OCI-LY1 (cell line): ENCODE measurements around the gene KREMEN1.

Source experiments
- H2AFZ ChIP-seq: fragments of 200-600 bp; sonication (generic), shearing (Covaris generic); 2 replicates; pipeline ENCODE4 v1.6.0; 2014; ENCODE audit warnings: antibody characterized with exemption, mild to moderate bottlenecking, low read length
- H3F3A ChIP-seq: fragments of 200-600 bp; sonication (generic), shearing (Covaris generic); 2 replicates; pipeline ENCODE4 v1.6.0; 2014; ENCODE audit warnings: mild to moderate bottlenecking, antibody characterized with exemption, low read length, moderate library complexity; ENCODE audit not compliant: insufficient read depth
- H3K27ac ChIP-seq: fragments of 200-600 bp; sonication (generic); 2 replicates; pipeline ENCODE4 v1.5.1; 2014; ENCODE audit warnings: low read length, mixed run types, mild to moderate bottlenecking, low read depth; ENCODE audit not compliant: poor library complexity, severe bottlenecking
- H3K27me3 ChIP-seq: fragments of 200-600 bp; sonication (generic); 2 replicates; pipeline ENCODE4 v1.6.0; 2014; ENCODE audit warnings: antibody characterized with exemption, mild to moderate bottlenecking, low read length, moderate library complexity; ENCODE audit not compliant: insufficient read depth
- H3K36me3 ChIP-seq: fragments of 200-600 bp; sonication (generic); 2 replicates; pipeline ENCODE4 v1.6.1; 2014; ENCODE audit warnings: mild to moderate bottlenecking, antibody characterized with exemption, low read length, moderate library complexity, mixed read lengths; ENCODE audit not compliant: insufficient read depth
- H3K4me1 ChIP-seq: fragments of 200-600 bp; sonication (generic); 2 replicates; pipeline ENCODE4 v1.5.1; 2014; ENCODE audit warnings: mild to moderate bottlenecking, low read length, moderate library complexity; ENCODE audit not compliant: insufficient read depth, severe bottlenecking
- H3K4me2 ChIP-seq: fragments of 200-600 bp; sonication (generic), shearing (Covaris generic); 2 replicates; pipeline ENCODE4 v1.6.1; 2014; ENCODE audit warnings: low read length
- H3K4me3 ChIP-seq: fragments of 200-600 bp; sonication (generic); 2 replicates; pipeline ENCODE4 v1.5.1; 2014; ENCODE audit warnings: low read length, low read depth, mild to moderate bottlenecking, mixed read lengths; ENCODE audit not compliant: poor library complexity, severe bottlenecking
- H3K79me2 ChIP-seq: fragments of 200-600 bp; shearing (Covaris generic); 2 replicates; pipeline ENCODE4 v1.6.1; 2016; ENCODE audit warnings: mixed run types, low read length, mixed read lengths; ENCODE audit not compliant: insufficient read depth
- H3K9ac ChIP-seq: fragments of 200-600 bp; sonication (generic), shearing (Covaris generic); 2 replicates; pipeline ENCODE4 v1.6.1; 2014; ENCODE audit warnings: mild to moderate bottlenecking, low read length, mixed read lengths
- H3K9me2 ChIP-seq: fragments of 200-600 bp; sonication (generic), shearing (Covaris generic); 2 replicates; pipeline ENCODE4 v1.6.1; 2014; ENCODE audit warnings: low read depth, mild to moderate bottlenecking, low read length, mixed read lengths
- H3K9me3 ChIP-seq: fragments of 200-600 bp; shearing (Covaris generic); 2 replicates; pipeline ENCODE4 v1.6.1; 2014; ENCODE audit warnings: low read length, mixed read lengths
- H4K20me1 ChIP-seq: fragments of 200-600 bp; sonication (generic), shearing (Covaris generic); 2 replicates; pipeline ENCODE4 v1.6.0; 2016; ENCODE audit warnings: mild to moderate bottlenecking, low read length; ENCODE audit not compliant: insufficient read depth
- EZH2 ChIP-seq: fragments of 200-600 bp; sonication (generic), shearing (Covaris generic); IDR thresholded peaks from 2 replicates; pipeline ENCODE4 v1.8.0; 2017; ENCODE audit warnings: borderline replicate concordance, mixed run types, mild to moderate bottlenecking, antibody characterized with exemption, low read length, moderate library complexity, mixed read lengths
- TF ChIP-seq, protein P1 (sequence below): fragments of 200-600 bp; sonication (generic), shearing (Covaris generic); IDR thresholded peaks from 2 replicates; pipeline ENCODE4 v1.5.1; 2017; ENCODE audit warnings: mild to moderate bottlenecking, antibody characterized with exemption, low read length, moderate library complexity, mixed read lengths

Gene KREMEN1

DNA sequence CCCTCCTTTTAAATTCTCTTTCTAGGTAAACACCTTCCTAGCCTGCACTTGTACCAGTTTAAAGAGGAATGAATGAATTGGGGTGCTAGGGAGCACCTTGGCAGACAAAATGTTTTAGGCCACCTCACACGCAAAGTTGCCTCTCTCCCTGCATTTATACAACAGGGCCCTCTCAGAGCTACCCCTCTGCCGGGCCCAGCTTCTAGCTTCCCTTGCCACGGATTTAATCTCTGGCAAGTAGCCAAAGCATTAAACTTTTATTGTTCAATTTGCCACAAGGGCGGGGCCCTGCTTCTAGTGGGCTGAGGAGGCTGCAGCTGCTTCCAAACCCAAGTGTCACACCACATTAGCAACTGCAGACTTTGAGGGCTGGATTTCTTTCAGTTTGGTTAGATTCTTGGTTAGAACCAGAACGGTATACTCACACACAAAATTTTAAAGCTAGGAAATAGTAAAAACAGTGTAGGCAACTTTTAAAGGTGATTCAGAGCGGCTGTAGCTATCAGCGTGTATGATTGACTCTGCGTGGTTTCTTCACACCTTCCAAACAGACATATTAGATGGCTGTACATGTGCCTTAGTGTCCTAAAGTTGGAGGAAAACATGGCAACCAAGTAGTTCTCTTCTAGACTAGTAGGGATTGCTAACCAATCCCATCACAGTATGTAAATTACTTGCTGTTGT is 6.5 kb downstream of the KREMEN1 start:
- H3K9ac ChIP-seq, result no peak overlapping the region
- H3K4me3 ChIP-seq, result no peak overlapping the region
- no peak overlapping the region; the same call in 1 of the 2 replicates for H3K4me2 ChIP-seq
- no peaks in the 10 kb centered on the region for H3K79me2 ChIP-seq
- peaks cover 34% of the 10 kb centered on the region for H3K4me1 ChIP-seq
- H3K27me3 ChIP-seq, result no peaks in the 10 kb centered on the region
- H4K20me1 ChIP-seq, result no peaks in the 10 kb centered on the region
- no peaks in the 10 kb centered on the region for H3K9me2 ChIP-seq
- no peak overlapping the region for H2AFZ ChIP-seq
- H3K36me3 ChIP-seq, result no peaks in the 10 kb centered on the region
- TF ChIP-seq, protein P1, sequence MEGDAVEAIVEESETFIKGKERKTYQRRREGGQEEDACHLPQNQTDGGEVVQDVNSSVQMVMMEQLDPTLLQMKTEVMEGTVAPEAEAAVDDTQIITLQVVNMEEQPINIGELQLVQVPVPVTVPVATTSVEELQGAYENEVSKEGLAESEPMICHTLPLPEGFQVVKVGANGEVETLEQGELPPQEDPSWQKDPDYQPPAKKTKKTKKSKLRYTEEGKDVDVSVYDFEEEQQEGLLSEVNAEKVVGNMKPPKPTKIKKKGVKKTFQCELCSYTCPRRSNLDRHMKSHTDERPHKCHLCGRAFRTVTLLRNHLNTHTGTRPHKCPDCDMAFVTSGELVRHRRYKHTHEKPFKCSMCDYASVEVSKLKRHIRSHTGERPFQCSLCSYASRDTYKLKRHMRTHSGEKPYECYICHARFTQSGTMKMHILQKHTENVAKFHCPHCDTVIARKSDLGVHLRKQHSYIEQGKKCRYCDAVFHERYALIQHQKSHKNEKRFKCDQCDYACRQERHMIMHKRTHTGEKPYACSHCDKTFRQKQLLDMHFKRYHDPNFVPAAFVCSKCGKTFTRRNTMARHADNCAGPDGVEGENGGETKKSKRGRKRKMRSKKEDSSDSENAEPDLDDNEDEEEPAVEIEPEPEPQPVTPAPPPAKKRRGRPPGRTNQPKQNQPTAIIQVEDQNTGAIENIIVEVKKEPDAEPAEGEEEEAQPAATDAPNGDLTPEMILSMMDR, result no peak
- TF ChIP-seq EZH2, result no peak
- H3F3A ChIP-seq, result no peaks in the 10 kb centered on the region
- H3K9me3 ChIP-seq, result no peaks in the 10 kb centered on the region
- H3K27ac ChIP-seq, result peak overlapping the region; percentile 82

DNA sequence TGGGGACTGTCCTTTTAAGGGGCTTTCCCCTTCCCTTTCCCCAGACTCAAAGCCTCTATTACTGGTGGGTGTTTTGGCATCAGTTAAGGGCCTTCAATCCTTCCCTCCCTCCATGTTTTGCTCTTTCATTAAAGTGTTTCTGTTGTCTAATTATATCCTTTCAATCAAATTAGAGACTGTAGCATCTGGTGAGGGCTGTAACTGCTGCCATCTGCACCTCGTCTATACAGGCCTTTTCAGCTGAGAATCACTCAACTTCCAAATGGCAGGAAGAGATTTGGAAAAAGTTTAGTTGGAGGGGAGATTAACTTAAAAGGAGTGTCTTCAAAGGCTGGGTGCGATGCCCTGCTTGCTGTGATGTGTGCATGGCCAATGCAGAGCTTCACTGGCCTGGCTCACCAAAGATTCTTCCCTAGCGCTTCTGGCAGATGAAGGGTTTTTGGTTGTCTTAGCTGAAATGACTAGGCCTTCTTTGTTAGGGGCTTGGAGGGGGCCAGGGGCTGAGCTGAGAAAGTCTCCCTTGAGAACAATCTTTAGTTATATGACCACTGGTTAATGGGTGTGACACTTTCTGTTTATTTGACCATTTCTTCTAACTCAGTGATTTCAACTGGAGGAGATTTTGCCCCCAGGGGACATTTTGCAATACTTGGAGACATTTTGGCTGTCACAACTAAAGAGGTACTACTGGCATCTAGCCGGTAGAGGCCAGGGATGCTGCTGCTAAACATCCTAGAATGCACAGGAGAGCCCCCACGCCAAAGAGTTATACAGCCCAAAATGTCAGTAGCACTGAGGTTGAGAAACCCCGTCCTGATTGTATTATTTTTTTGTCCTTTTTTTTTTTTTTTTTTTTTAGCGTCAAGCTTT is 7.5 kb downstream of the KREMEN1 start:
- Histone ChIP-seq H3K4me1 (peaks cover 34% of the 10 kb centered on the region), H3K27me3 (no peaks in the 10 kb centered on the region), H3K27ac (peak overlapping the region; percentile 82), H3K79me2 (no peaks in the 10 kb centered on the region), H3K4me3 (no peak overlapping the region), H3K9me3 (no peaks in the 10 kb centered on the region), H3F3A (no peaks in the 10 kb centered on the region), H3K9ac (no peak overlapping the region), H3K4me2 (no peak overlapping the region), H2AFZ (no peak overlapping the region), H4K20me1 (no peaks in the 10 kb centered on the region), H3K9me2 (no peaks in the 10 kb centered on the region), H3K36me3 (no peaks in the 10 kb centered on the region)
- no peak for TF ChIP-seq EZH2
- TF ChIP-seq, protein P1, result no peak

DNA sequence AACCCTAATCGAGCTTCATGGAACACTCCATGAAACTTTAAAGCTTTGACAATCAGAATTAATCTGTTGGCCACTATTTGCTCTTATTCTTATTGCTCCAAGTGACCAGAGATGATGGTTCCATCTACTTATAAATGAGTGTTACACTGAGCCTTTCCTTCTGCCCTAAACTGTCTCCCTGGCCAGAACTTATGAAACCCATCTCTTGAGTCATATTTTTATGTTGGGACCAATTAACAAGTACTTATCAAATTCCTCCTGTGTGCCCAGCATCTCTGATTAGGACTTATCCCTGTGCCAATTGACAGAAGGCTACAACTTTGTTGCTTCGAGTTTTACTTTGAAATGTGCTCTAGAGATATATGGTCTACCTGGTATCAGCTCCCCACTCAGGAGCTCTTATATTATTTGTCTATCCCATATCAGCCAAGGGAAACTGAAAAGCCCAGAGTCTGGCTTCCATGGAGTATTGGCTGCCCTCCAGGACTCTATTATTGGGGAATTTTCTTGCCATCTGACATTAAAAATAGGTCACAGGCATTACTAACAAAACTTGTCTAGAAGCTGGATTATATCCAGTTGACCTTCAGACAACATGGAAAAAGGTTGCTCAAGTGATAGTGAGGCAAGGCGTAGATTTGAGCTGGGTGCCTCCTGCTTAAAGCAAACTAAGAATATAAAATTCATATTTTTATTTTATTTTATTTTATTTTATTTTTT is 8.8 kb downstream of the KREMEN1 start:
- H3K4me1 ChIP-seq, result peaks cover 34% of the 10 kb centered on the region
- no peak for TF ChIP-seq EZH2
- TF ChIP-seq, protein P1, result no peak
- H3K4me2 ChIP-seq, result no peak overlapping the region
- no peaks in the 10 kb centered on the region for H3K9me3 ChIP-seq
- no peak overlapping the region for H3K9ac ChIP-seq
- no peak overlapping the region for H2AFZ ChIP-seq
- no peaks in the 10 kb centered on the region for H3F3A ChIP-seq
- H3K79me2 ChIP-seq, result no peaks in the 10 kb centered on the region
- H3K9me2 ChIP-seq, result no peaks in the 10 kb centered on the region
- no peak overlapping the region for H3K4me3 ChIP-seq
- no peaks in the 10 kb centered on the region for H4K20me1 ChIP-seq
- no peak overlapping the region for H3K27ac ChIP-seq
- no peaks in the 10 kb centered on the region for H3K36me3 ChIP-seq
- H3K27me3 ChIP-seq, result no peaks in the 10 kb centered on the region
